Progenitor cell of endocrine pancreas (in vitro differentiated cells): Measurements from ENCODE around the gene LYPLAL1. TPM values are rescaled to one million over a fixed set of nuclear protein-coding genes. Genes with fewer than 3 reads are reported as not detected.
A peak's percentile ranks its signal among the peaks of the same experiment; 100 is the strongest.

ENCODE experiments used
- DNase-seq: peaks from one replicate; pipeline ENCODE4 v3.0.0; 2021; ENCODE audit warnings: low spot score; ENCODE audit not compliant: unreplicated experiment
- H3K27ac Mint-ChIP-seq: 2 replicates; pipeline ENCODE4 v1.8.0; 2021; ENCODE audit warnings: mild to moderate bottlenecking, moderate library complexity, mixed read lengths
- H3K27me3 Mint-ChIP-seq: 2 replicates; pipeline ENCODE4 v1.8.0; 2021; ENCODE audit warnings: mixed read lengths
- H3K36me3 Mint-ChIP-seq: 2 replicates; pipeline ENCODE4 v1.8.0; 2022; ENCODE audit warnings: mixed read lengths; ENCODE audit not compliant: insufficient read depth
- H3K4me1 Mint-ChIP-seq: 2 replicates; pipeline ENCODE4 v1.8.0; 2021; ENCODE audit warnings: low read depth, mixed read lengths
- H3K4me3 Mint-ChIP-seq: 2 replicates; pipeline ENCODE4 v1.8.0; 2021; ENCODE audit warnings: low read depth, mild to moderate bottlenecking, moderate library complexity, mixed read lengths
- H3K9me3 Mint-ChIP-seq: 2 replicates; pipeline ENCODE4 v1.8.0; 2021; ENCODE audit warnings: low read depth, mixed read lengths
- total RNA-seq: library from RNA; stranded (reverse); gene quantifications from 2 replicates; pipeline ENCODE4 v1.2.1, GENCODE V29; 2021
- TF ChIP-seq, protein P1 (sequence below): fragments of 200-600 bp; sonication (generic); IDR thresholded peaks from one replicate; pipeline ENCODE4 v1.5.0; 2021; ENCODE audit warnings: antibody characterized with exemption, mild to moderate bottlenecking; ENCODE audit not compliant: unreplicated experiment

LYPLAL1 gene
- total RNA-seq, 1 donor from 2014 or later, result 33.0 TPM

- H3K27me3 Mint-ChIP-seq, result no peaks in the 10 kb centered on the region
- peaks cover 4% of the 10 kb centered on the region for H3K9me3 Mint-ChIP-seq
- peaks cover 5% of the 10 kb centered on the region for H3K36me3 Mint-ChIP-seq
- peaks cover 26% of the 10 kb centered on the region for H3K4me1 Mint-ChIP-seq
- TF ChIP-seq, protein P1, sequence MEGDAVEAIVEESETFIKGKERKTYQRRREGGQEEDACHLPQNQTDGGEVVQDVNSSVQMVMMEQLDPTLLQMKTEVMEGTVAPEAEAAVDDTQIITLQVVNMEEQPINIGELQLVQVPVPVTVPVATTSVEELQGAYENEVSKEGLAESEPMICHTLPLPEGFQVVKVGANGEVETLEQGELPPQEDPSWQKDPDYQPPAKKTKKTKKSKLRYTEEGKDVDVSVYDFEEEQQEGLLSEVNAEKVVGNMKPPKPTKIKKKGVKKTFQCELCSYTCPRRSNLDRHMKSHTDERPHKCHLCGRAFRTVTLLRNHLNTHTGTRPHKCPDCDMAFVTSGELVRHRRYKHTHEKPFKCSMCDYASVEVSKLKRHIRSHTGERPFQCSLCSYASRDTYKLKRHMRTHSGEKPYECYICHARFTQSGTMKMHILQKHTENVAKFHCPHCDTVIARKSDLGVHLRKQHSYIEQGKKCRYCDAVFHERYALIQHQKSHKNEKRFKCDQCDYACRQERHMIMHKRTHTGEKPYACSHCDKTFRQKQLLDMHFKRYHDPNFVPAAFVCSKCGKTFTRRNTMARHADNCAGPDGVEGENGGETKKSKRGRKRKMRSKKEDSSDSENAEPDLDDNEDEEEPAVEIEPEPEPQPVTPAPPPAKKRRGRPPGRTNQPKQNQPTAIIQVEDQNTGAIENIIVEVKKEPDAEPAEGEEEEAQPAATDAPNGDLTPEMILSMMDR, result no peak
- peak overlapping the region; percentile 93 for H3K4me3 Mint-ChIP-seq
- H3K27ac Mint-ChIP-seq, result peak overlapping the region; percentile 95
- DNase-seq, result no peak
These were observed 282 bp upstream of the LYPLAL1 start for GRCh38 chr1:219173434-219173757.

- H3K27me3 Mint-ChIP-seq, result no peaks in the 10 kb centered on the region
- H3K36me3 Mint-ChIP-seq, result peaks cover 8% of the 10 kb centered on the region
- H3K4me1 Mint-ChIP-seq, result peaks cover 26% of the 10 kb centered on the region
- TF ChIP-seq, protein P1, result no peak
- peak overlapping the region; percentile 95 for H3K27ac Mint-ChIP-seq
- DNase-seq, result no peak
- H3K4me3 Mint-ChIP-seq, result peak overlapping the region; percentile 93
- H3K9me3 Mint-ChIP-seq, result peaks cover 4% of the 10 kb centered on the region
These were observed 958 bp downstream of the LYPLAL1 start for GRCh38 chr1:219174460-219175211.

- peaks cover 4% of the 10 kb centered on the region for H3K9me3 Mint-ChIP-seq
- peak overlapping the region; percentile 95 for H3K27ac Mint-ChIP-seq
- H3K4me3 Mint-ChIP-seq, result peak overlapping the region; percentile 93
- no peaks in the 10 kb centered on the region for H3K27me3 Mint-ChIP-seq
- DNase-seq, result no peak
- TF ChIP-seq, protein P1, result no peak
- H3K4me1 Mint-ChIP-seq, result peaks cover 26% of the 10 kb centered on the region
- peaks cover 8% of the 10 kb centered on the region for H3K36me3 Mint-ChIP-seq
These were observed 1.5 kb downstream of the LYPLAL1 start for GRCh38 chr1:219175212-219175564.

DNA sequence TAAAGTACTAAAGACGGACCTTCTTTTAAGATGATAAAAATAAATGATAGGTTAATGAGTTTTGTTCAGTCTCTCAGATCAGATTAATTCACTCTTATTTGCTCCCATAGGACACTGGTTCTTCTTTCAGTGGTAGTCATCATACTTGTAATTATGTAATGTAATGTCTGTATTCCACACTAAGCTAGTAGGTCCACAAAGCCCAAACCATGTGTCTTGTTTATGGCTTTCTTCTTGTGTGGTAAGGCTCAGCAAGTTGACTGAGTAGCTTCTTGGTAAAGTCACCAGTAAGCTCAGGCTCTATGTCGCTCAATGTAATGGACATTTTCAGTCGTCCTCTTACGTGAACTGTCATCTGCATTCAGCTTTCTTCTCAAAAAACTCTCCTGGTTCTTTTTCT, 2.5 kb downstream of the LYPLAL1 start:
- no peaks in the 10 kb centered on the region for H3K27me3 Mint-ChIP-seq
- peak overlapping the region; percentile 93 for H3K4me3 Mint-ChIP-seq
- DNase-seq, result no peak
- H3K9me3 Mint-ChIP-seq, result peaks cover 4% of the 10 kb centered on the region
- TF ChIP-seq, protein P1, result no peak
- peaks cover 9% of the 10 kb centered on the region for H3K36me3 Mint-ChIP-seq
- H3K27ac Mint-ChIP-seq, result peak overlapping the region; percentile 30
- H3K4me1 Mint-ChIP-seq, result peaks cover 25% of the 10 kb centered on the region

DNA sequence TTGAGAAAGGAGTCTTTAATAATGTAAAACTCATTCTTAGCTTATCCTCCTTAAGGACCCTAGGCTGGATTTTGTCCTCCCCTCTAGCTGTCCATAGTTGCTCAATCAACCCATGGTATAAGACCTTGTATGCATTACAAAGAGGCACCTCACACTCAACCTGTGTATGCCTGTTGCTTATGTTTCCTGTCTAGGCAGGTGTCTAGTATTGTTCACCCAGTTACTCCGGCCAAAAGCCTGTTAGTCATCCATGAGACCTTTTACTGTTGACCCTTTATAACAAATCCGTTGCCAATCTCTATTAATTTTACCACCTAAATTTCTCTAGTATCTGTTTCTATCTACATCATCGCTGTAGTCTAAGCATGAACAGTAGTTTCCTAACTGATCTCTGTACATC, 3.7 kb downstream of the LYPLAL1 start:
- H3K4me1 Mint-ChIP-seq, result peaks cover 22% of the 10 kb centered on the region
- DNase-seq, result no peak

More for the DNA sequence above, 3.7 kb downstream of the LYPLAL1 start:
- Mint-ChIP-seq H3K9me3 (peaks cover 4% of the 10 kb centered on the region), H3K36me3 (peaks cover 11% of the 10 kb centered on the region), H3K4me3 (no peak overlapping the region), H3K27me3 (no peaks in the 10 kb centered on the region), H3K27ac (no peak overlapping the region)
- TF ChIP-seq, protein P1, result no peak
